Transverse colon (tissue), 4 donors: ENCODE measurements around the gene PKN1. TPM values are rescaled to one million over a fixed set of nuclear protein-coding genes. Genes with fewer than 3 reads are reported as not detected.

Source experiments
- DNase-seq: peaks from one replicate; pipeline ENCODE4 v3.0.0-alpha.2; 2019
- H3K27ac ChIP-seq, 4 donors: fragments of 200-600 bp; sonication (generic); 2 replicates each; pipeline ENCODE4 v1.5.1; 2016 to 2018; ENCODE audit warnings: inconsistent platforms in 4 of 4
- H3K27me3 ChIP-seq: fragments of 200-600 bp; sonication (generic); 2 replicates; pipeline ENCODE4 v1.5.1; 2017; ENCODE audit warnings: inconsistent platforms
- H3K36me3 ChIP-seq, 4 donors: fragments of 200-600 bp; sonication (generic); 2 replicates each; pipeline ENCODE4 v1.5.1; 2017 to 2019; ENCODE audit warnings: inconsistent platforms in 4 of 4
- H3K4me1 ChIP-seq, 4 donors: fragments of 200-600 bp; sonication (generic); 2 replicates each; pipeline ENCODE4 v1.5.1; 2017 to 2020; ENCODE audit warnings: inconsistent platforms in 4 of 4
- H3K4me3 ChIP-seq, 4 donors: fragments of 200-600 bp; sonication (generic); 1 replicate in 1 of 4; 2 replicates in 3 of 4; pipeline versions ENCODE4 v1.5.1 to v1.6.1; 2017 to 2019; ENCODE audit warnings: inconsistent platforms in 4 of 4
- H3K9me3 ChIP-seq, 2 donors: fragments of 200-600 bp; sonication (generic); 2 replicates each; pipeline ENCODE4 v1.5.1; 2017 to 2019; ENCODE audit warnings: inconsistent platforms in 2 of 2
- CTCF ChIP-seq, 5 experiments: fragments of 200-600 bp in 3 of 5; fragments of 450-650 bp in 2 of 5; sonication (generic) in 3 of 5; IDR thresholded peaks; 1 replicate in 2 of 5; 2 replicates in 3 of 5; pipeline ENCODE4 v1.5.1; 2016 to 2017; ENCODE audit warnings: antibody characterized with exemption in 5 of 5, inconsistent platforms in 3 of 5, mild to moderate bottlenecking in 2 of 5, moderate library complexity in 1 of 5
- EP300 ChIP-seq: sonication (generic); formaldehyde crosslinking; IDR thresholded peaks from one replicate; pipeline ENCODE4 v1.6.1; 2017; ENCODE audit warnings: antibody characterized with exemption, low read depth
- POLR2A ChIP-seq: fragments of 450-650 bp; IDR thresholded peaks from one replicate; pipeline ENCODE4 v1.6.1; 2016; ENCODE audit warnings: antibody characterized with exemption, mild to moderate bottlenecking, moderate library complexity
- POLR2AphosphoS5 ChIP-seq, 3 donors: sonication (generic); formaldehyde crosslinking; IDR thresholded peaks; one replicate each; pipeline ENCODE4 v1.6.1; 2016; ENCODE audit warnings: antibody characterized with exemption in 3 of 3
- WGBS, 2 donors: methylation state at CpG; one replicate each; pipeline ENCODE4 v1.1.5; 2018; ENCODE audit warnings: low coverage in 1 of 2; 5-methylcytosine and 5-hydroxymethylcytosine counted together
- in situ Hi-C, 4 donors: fragments of 200-750 bp; cut with MboI; loops; one replicate each; pipeline versions ENCODE4 v1.15.0 to v1.15.1; 2017; ENCODE audit warnings: low sequenced_read_pairs in 3 of 4, low pct_ligation_motif_present in 1 of 4, low pct_unique_long_range_greater_than_20kb in 1 of 4
- intact Hi-C: fragments of 100-400 bp; cut with DNase I; formaldehyde crosslinking; loops from one replicate; pipeline ENCODE4 v1.15.1; 2023; ENCODE audit warnings: low total_unique reads
- total RNA-seq, 4 donors: library from RNA; depleted of rRNA; stranded (reverse); fragments of >200 nt; gene quantifications; one replicate each; pipeline ENCODE4 v1.1.0, GENCODE V29; 2016

The PKN1 gene
- total RNA-seq, 4 donors from 2014 or later = 29.1 to 129 (median 55.0) TPM

- Histone ChIP-seq H3K27ac (no peak overlapping the region), H3K36me3 (peaks cover 0 to 29% (median 0%) of the 10 kb centered on the region in 4 donors), H3K4me1 (peaks cover 10 to 25% (median 14%) of the 10 kb centered on the region in 4 donors), H3K27me3 (peaks cover 12% of the 10 kb centered on the region), H3K4me3 (no peak overlapping the region), H3K9me3 (no peaks in the 10 kb centered on the region)
- in situ Hi-C loops (no loop called here), intact Hi-C loops (loop anchor here (10.0 kb wide), 1 partner anchor 335 kb away; no protein-coding TSS in a partner anchor)
- DNase-seq = no peak
- TF ChIP-seq CTCF (IDR thresholded peaks at IDR 0.05) (no peak), POLR2AphosphoS5 (IDR thresholded peaks at IDR 0.05) (no peak), POLR2A (no peak), EP300 (no peak)
- WGBS, 2 donors = 90% methylated on average over 14 of the region's 14 CpGs; no CpG with 5 or more reads in 1 of the 2 donors
These were observed 46.3 kb downstream of the PKN1 start for GRCh38 chr19:14479309-14479974.

DNA sequence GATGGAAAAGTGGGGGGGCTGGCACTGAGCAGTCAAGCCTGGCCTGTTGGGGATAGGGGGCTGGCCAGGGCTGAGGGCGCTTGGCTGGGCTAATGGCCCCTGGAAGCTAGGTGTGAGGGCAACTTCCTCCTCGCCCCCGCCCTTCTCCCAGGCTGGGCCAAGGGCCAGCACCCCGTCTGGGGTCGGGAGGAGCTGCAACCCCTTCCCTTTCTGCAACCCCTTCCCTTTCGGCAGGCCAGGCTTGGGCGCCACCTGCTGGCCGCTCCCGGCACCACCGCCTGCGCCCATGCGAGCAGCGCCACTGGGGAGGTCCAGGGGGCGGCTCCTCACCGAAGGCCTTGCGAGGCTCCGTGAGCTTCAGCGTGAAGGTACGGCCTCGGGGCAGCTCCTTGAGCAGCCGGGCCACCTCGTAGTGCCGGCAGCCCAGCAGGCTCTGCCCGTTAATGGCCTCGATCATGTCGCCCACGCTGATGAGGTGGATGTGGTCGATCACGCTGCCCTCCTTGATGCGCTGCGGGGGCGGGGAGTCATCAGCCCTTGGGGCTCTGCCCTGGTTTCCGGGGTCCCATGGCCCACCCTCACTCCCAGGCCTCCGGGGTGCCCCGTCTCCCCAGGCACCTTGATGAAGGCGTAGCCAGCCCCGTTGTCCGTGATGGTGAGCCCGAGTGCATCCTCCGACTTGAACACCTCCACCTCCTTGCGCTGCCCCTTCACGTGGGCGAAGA, 47.0 kb downstream of the PKN1 start:
- Histone ChIP-seq H3K4me1 (peaks cover 6 to 21% (median 9%) of the 10 kb centered on the region in 4 donors), H3K27me3 (peaks cover 5% of the 10 kb centered on the region), H3K27ac (no peak overlapping the region), H3K9me3 (no peaks in the 10 kb centered on the region), H3K4me3 (no peak overlapping the region), H3K36me3 (peaks cover 0 to 29% (median 0%) of the 10 kb centered on the region in 4 donors)
- in situ Hi-C loops (no loop called here), intact Hi-C loops (loop anchor here (10.0 kb wide), 1 partner anchor 335 kb away; no protein-coding TSS in a partner anchor)
- TF ChIP-seq POLR2A (no peak), CTCF (IDR thresholded peaks at IDR 0.05) (peak; percentile 80 to 89 (median 83)), POLR2AphosphoS5 (IDR thresholded peaks at IDR 0.05) (peak in 1 of 3 donors; percentile 24)
- WGBS, 2 donors = 53 to 88% methylated on average over 3 to 38 of the region's 43 CpGs
- DNase-seq = no peak

DNA sequence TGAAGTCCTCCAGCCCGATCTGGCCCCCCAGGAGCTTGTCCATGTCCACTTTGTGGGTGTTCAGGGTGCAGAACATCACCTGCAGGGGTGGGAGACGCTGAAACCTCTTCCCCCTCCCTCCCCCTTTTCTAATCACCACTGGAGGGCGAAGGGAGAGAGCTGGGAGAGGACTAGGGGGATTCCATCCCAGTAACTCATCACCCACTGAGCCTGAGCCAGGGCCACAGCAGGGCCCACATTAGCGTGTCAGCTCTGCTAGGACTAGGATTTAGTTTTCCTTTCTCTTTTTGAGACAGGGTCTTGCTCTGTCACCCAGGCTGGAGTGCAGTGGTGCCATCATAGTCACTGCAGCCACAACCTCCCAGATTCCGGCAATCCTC, 47.6 kb downstream of the PKN1 start:
- Histone ChIP-seq H3K27ac (no peak overlapping the region), H3K36me3 (peaks cover 0 to 29% (median 0%) of the 10 kb centered on the region in 4 donors), H3K27me3 (no peaks in the 10 kb centered on the region), H3K4me1 (peaks cover under 1 to 16% (median 4%) of the 10 kb centered on the region in 4 donors), H3K4me3 (no peak overlapping the region), H3K9me3 (no peaks in the 10 kb centered on the region)
- TF ChIP-seq CTCF (IDR thresholded peaks at IDR 0.05) (no peak), POLR2AphosphoS5 (IDR thresholded peaks at IDR 0.05) (no peak), EP300 (no peak), POLR2A (no peak)
- in situ Hi-C loops = no loop called here
- intact Hi-C loops = no loop called here
- 82% methylated on average over 5 of the region's 5 CpGs; no CpG with 5 or more reads in 1 of the 2 donors for WGBS, 2 donors
- no peak for DNase-seq

DNA sequence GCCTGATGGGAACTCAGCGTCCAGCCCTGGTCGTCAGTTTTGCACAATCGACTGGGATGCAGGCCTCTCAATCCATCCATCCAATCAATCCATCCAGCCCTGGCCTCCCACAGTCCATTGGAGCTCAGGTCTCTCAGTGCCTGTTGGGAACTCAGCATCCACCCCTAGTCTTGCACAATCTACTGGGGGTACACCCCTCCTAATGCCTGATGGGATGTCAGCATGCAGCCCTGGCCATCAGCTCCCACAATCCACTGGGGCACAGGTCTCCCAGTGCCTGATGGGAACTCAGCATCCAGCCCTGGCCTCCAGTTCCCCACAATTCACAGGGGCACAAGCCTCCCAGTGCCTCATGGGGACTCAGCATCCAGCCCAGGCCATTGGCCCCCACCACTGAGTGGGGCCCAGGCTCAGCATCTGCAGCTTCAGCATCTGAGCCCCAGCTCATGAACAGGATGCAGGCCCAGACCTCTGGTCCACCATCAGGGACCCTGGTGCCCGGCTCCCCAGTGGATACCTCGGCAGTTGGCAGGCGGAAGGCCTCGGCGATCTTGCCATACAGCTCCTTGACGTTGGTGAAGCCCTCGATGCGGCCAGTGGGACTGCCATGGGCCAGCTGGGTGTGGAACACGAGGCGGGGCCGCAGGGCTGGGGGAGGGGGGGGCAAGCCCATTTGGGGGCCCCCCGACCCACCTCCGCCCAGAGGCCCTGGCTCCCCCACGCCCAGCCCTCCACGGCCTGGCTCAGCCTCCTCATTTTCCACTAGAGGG, 49.3 kb downstream of the PKN1 start:
- Histone ChIP-seq H3K4me1 (peaks cover 0 to 9% (median 4%) of the 10 kb centered on the region in 4 donors), H3K9me3 (no peaks in the 10 kb centered on the region), H3K36me3 (peaks cover 0 to 29% (median 0%) of the 10 kb centered on the region in 4 donors), H3K27me3 (no peaks in the 10 kb centered on the region), H3K4me3 (no peak overlapping the region), H3K27ac (no peak overlapping the region)
- intact Hi-C loops = no loop called here
- 99% methylated on average over 8 of the region's 18 CpGs; no CpG with 5 or more reads in 1 of the 2 donors for WGBS, 2 donors
- no peak for DNase-seq
- TF ChIP-seq EP300 = no peak
- TF ChIP-seq POLR2AphosphoS5 (IDR thresholded peaks at IDR 0.05) = no peak
- no peak for TF ChIP-seq CTCF (IDR thresholded peaks at IDR 0.05)
- no peak for TF ChIP-seq POLR2A
- in situ Hi-C loops = no loop called here
